DND-41 (cell line): Measurements from ENCODE around the gene DOCK9.

Source experiments
- ATAC-seq: fragments of 200-7000 bp; cut with Tn5 transposase; 3 replicates; pipeline ENCODE4 v1.9.1; 2021; ENCODE audit warnings: low read depth; ENCODE audit not compliant: insufficient read depth
- DNase-seq: peaks from one replicate; pipeline ENCODE4 v3.0.0-alpha.2; 2020
- H2AFZ ChIP-seq: 2 replicates; pipeline ENCODE4 v1.6.0; 2012; ENCODE audit warnings: low read depth, low read length
- H3K27ac ChIP-seq: 2 replicates; pipeline ENCODE4 v1.5.1; 2012; ENCODE audit warnings: low read length, inconsistent platforms
- H3K27me3 ChIP-seq: fragments of 200-600 bp; sonication (generic); 2 replicates; pipeline ENCODE4 v1.6.0; 2012; ENCODE audit warnings: low read length, mild to moderate bottlenecking, inconsistent platforms; ENCODE audit not compliant: insufficient read depth, poor library complexity
- H3K36me3 ChIP-seq: 2 replicates; pipeline ENCODE4 v1.5.1; 2012; ENCODE audit warnings: low read length, inconsistent platforms; ENCODE audit not compliant: insufficient read depth
- H3K4me1 ChIP-seq: 2 replicates; pipeline ENCODE4 v1.5.1; 2012; ENCODE audit warnings: mild to moderate bottlenecking, low read length; ENCODE audit not compliant: insufficient read depth
- H3K4me2 ChIP-seq: 2 replicates; pipeline ENCODE4 v1.6.0; 2012; ENCODE audit warnings: mild to moderate bottlenecking, moderate library complexity, low read length, inconsistent platforms; ENCODE audit not compliant: insufficient read depth
- H3K4me3 ChIP-seq, 2 experiments: fragments of 200-600 bp in 1 of 2; shearing (Covaris generic) in 1 of 2; 2 replicates each; pipeline ENCODE4 v1.5.1; 2012 to 2016; ENCODE audit warnings: inconsistent platforms in 2 of 2, low read length in 2 of 2, mild to moderate bottlenecking in 2 of 2, low read depth in 1 of 2, moderate library complexity in 1 of 2
- H3K79me2 ChIP-seq: 2 replicates; pipeline ENCODE4 v1.6.0; 2012; ENCODE audit warnings: low read length, inconsistent platforms; ENCODE audit not compliant: insufficient read depth
- H3K9ac ChIP-seq: 2 replicates; pipeline ENCODE4 v1.6.0; 2012; ENCODE audit warnings: low read depth, mild to moderate bottlenecking, inconsistent platforms, low read length, moderate library complexity
- H3K9me3 ChIP-seq: 2 replicates; pipeline ENCODE4 v1.5.1; 2012; ENCODE audit warnings: low read length, moderate library complexity, mild to moderate bottlenecking, inconsistent platforms; ENCODE audit not compliant: insufficient read depth, severe bottlenecking
- H4K20me1 ChIP-seq: 2 replicates; pipeline ENCODE4 v1.6.0; 2012; ENCODE audit warnings: low read length; ENCODE audit not compliant: insufficient read depth
- EZH2 ChIP-seq: IDR thresholded peaks from 3 replicates; pipeline ENCODE4 v1.6.1; 2012; ENCODE audit warnings: borderline replicate concordance, low read depth, mild to moderate bottlenecking, moderate library complexity, low read length, inconsistent platforms; ENCODE audit not compliant: severe bottlenecking
- TF ChIP-seq, protein P1 (sequence below): IDR thresholded peaks from 2 replicates; pipeline ENCODE4 v1.5.1; 2012; ENCODE audit warnings: borderline replicate concordance, low read length, moderate library complexity, mild to moderate bottlenecking; ENCODE audit not compliant: poor library complexity, severe bottlenecking; ENCODE audit errors: extremely low read depth

Gene DOCK9

GRCh38 chr13:98784666-98785065 is 193.2 kb downstream of the DOCK9 start:
- Histone ChIP-seq H2AFZ (no peak overlapping the region), H3K4me1 (peaks cover 9% of the 10 kb centered on the region), H3K27ac (no peak overlapping the region), H3K9me3 (no peaks in the 10 kb centered on the region), H4K20me1 (no peaks in the 10 kb centered on the region), H3K36me3 (no peaks in the 10 kb centered on the region), H3K9ac (no peak overlapping the region), H3K27me3 (no peaks in the 10 kb centered on the region), H3K4me2 (no peak overlapping the region), H3K79me2 (no peaks in the 10 kb centered on the region), H3K4me3 (no peak overlapping the region)
- TF ChIP-seq, protein P1, sequence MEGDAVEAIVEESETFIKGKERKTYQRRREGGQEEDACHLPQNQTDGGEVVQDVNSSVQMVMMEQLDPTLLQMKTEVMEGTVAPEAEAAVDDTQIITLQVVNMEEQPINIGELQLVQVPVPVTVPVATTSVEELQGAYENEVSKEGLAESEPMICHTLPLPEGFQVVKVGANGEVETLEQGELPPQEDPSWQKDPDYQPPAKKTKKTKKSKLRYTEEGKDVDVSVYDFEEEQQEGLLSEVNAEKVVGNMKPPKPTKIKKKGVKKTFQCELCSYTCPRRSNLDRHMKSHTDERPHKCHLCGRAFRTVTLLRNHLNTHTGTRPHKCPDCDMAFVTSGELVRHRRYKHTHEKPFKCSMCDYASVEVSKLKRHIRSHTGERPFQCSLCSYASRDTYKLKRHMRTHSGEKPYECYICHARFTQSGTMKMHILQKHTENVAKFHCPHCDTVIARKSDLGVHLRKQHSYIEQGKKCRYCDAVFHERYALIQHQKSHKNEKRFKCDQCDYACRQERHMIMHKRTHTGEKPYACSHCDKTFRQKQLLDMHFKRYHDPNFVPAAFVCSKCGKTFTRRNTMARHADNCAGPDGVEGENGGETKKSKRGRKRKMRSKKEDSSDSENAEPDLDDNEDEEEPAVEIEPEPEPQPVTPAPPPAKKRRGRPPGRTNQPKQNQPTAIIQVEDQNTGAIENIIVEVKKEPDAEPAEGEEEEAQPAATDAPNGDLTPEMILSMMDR: no peak
- TF ChIP-seq EZH2: no peak
- DNase-seq: no peak
- ATAC-seq: no peak

DNA sequence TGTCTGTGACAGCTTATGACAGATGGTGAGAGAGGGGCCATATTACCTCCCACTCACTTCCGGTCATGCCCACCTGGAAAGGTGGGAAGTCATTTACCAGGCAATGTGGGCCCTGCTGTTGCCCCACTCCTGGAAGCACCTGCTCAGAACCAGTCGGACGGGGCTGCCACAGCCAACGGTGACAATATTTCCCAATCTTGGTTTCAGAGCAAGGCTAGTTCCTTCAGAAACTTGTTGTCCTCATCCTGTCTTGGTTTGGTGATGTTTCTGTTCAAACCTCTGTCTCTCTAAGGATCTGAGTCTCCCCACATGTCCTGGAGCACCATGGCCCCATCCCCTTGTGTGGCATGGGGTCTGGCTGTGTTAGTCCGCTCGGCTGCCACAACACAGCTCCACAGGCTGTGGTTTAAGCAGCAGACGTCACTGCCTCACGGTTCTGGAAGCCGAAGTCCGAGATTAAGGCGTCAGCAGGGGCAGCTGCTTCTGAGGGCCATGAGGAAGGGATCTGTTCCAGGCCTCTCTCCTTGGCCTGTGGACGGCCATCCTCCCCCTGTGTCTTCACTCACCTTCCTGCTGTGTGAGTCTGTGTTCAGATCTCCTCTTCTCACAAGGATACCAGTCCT is 193.9 kb downstream of the DOCK9 start:
- no peak for ATAC-seq
- H2AFZ ChIP-seq: no peak overlapping the region
- no peaks in the 10 kb centered on the region for H3K9me3 ChIP-seq
- no peak for DNase-seq
- H3K36me3 ChIP-seq: no peaks in the 10 kb centered on the region
- H3K4me1 ChIP-seq: peaks cover 9% of the 10 kb centered on the region
- no peaks in the 10 kb centered on the region for H4K20me1 ChIP-seq
- no peak overlapping the region for H3K4me3 ChIP-seq
- H3K79me2 ChIP-seq: no peaks in the 10 kb centered on the region
- no peak overlapping the region for H3K27ac ChIP-seq
- no peak overlapping the region for H3K4me2 ChIP-seq
- no peaks in the 10 kb centered on the region for H3K27me3 ChIP-seq
- TF ChIP-seq EZH2: no peak
- TF ChIP-seq, protein P1: no peak
- no peak overlapping the region for H3K9ac ChIP-seq

GRCh38 chr13:98782654-98783053 is 195.2 kb downstream of the DOCK9 start:
- no peaks in the 10 kb centered on the region for H3K79me2 ChIP-seq
- H3K36me3 ChIP-seq: no peaks in the 10 kb centered on the region
- TF ChIP-seq, protein P1: no peak
- no peak for TF ChIP-seq EZH2
- H3K4me2 ChIP-seq: no peak overlapping the region
- no peaks in the 10 kb centered on the region for H3K9me3 ChIP-seq
- no peak overlapping the region for H3K9ac ChIP-seq
- no peaks in the 10 kb centered on the region for H3K27me3 ChIP-seq
- H3K4me3 ChIP-seq: no peak overlapping the region
- peak; percentile 41 for DNase-seq
- no peak overlapping the region; the same call in 1 of the 2 replicates for H2AFZ ChIP-seq
- no peaks in the 10 kb centered on the region for H4K20me1 ChIP-seq
- ATAC-seq: peak; percentile 80
- no peak overlapping the region for H3K27ac ChIP-seq
- peaks cover 9% of the 10 kb centered on the region for H3K4me1 ChIP-seq
